ENCODE data around the gene TMEM127.
A peak's percentile ranks its signal among the peaks of the same experiment; 100 is the strongest.
"Not testable (repeated sequence)": the region's sequence is repeated elsewhere in the genome, so short reads cannot be mapped to it uniquely, and the experiment has no call there.

Gene TMEM127, protein sequence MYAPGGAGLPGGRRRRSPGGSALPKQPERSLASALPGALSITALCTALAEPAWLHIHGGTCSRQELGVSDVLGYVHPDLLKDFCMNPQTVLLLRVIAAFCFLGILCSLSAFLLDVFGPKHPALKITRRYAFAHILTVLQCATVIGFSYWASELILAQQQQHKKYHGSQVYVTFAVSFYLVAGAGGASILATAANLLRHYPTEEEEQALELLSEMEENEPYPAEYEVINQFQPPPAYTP

DNA sequence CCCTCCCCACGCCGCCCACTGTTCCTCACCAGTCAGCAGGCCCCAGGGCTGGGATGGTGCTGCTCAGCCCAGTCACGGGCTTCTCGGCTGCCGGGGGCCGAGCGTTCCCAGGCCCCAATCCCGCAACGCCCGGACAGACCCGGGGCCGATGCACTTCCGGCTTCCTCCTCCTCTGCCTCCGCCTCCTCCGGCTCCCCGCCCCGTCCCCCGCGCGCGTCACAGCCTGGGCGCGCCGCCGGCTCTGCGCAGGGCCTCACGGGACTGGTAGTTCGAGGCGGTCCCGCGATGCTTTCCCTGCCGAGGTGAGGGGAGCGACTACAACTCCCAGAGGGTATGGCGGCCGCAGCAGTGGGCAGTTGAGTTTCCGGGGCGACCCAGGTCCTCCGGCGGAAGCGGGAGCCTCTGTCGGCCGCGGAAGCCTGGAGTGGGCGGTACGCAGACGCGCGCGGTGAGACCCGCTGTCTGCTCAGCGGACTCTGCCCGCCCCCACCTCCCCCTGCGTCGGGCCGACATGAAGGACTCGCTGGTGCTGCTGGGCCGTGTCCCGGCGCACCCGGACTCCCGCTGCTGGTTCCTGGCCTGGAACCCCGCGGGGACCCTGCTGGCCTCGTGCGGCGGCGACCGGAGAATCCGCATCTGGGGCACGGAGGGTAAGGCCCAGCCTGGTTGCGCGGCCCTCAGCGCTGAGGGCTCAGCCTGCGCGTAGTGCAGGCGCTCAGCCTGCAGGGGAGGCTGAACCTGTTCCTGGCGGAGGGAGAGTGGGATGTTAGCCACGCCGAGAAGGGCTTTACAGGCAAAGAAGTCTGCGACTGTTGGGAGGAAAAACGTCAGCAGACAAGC lies at the start of gene TMEM127, which contains the start of gene CIAO1:
TMEM127 (minus strand) TSS at position 158 of the 840 bp plus-strand sequence. CDS start 616 bp downstream, outside the sequence.
CIAO1 (plus strand) TSS at position 386 of the 840 bp plus-strand sequence; CDS start at position 512, 126 bp downstream.
- DNase-seq: peak; percentile 98

DNA sequence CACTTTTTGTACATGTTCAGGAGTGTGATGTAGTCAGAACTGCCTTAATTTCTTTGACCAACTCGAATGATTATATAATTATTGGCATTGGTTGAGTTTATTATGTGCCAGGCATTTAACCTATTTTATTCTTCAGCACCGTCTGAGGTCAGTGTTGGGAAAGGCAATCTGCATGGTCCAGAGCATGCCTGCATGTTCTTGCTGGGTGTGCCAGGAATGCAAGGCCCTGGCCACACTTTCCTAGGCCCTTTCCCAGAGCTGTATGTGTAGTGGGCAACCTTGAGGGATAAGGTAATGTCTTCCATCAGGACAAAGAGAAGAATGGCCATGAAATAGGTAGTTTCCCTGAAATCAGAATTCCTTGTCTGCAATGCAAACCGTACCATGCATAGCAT lies 49.2 kb upstream of the TMEM127 start:
- DNase-seq: no peak

DNA sequence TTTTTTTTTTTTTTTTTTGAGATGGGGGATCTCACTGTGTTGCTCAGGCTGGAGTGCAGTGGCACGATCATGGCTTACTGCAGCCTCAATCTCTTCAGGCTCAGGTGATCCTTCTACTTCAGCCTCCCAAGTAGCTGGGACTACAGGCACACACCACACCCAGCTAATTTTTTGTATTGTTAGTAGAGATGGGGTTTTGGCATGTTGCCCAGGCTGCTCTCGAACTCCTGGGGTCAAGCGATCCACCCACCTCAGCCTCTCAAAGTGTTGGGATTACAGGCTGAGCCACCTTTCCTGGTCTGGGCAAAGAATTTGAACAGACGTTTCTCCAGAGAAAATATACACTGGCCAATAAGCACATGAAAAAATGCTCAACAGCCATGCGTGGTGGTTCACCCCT lies 42.5 kb upstream of the TMEM127 start:
- DNase-seq: no peak

DNA sequence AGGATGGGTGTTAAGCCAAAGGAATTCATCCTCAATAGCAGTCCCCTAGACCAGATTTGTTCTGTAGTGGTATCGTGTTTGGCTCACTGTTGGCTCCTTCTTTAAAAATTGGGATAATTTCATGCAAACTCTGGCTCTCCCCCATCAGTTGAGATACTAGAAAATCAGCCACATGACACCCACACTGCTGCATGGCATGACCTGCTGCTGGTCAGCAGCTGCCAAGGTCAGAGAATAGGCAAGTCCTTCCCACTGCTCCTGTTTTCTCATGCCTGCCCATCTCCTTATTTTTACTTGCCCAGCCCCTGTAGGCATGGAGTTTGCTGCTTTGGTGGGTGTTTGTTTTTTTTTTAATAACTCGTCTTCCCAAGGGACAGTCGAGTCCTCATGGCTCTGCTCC lies 40.6 kb upstream of the TMEM127 start:
- DNase-seq: no peak

DNA sequence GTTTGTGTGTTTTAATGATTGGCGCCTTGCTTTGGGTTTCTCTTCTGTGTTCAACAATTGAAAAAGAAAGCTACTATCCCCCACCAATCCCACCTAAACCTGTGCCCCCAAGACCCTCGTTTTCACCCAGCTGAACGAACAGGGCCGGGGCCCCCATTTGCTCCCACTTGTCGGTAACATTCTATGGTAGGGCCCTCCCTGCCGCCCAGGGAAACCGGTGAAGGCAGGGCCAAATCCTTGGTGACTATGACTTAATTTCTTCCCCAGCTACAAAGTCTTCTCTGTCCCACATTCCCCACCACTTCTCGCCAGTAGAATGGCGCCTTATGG lies 40.1 kb upstream of the TMEM127 start:
- no peak for DNase-seq

DNA sequence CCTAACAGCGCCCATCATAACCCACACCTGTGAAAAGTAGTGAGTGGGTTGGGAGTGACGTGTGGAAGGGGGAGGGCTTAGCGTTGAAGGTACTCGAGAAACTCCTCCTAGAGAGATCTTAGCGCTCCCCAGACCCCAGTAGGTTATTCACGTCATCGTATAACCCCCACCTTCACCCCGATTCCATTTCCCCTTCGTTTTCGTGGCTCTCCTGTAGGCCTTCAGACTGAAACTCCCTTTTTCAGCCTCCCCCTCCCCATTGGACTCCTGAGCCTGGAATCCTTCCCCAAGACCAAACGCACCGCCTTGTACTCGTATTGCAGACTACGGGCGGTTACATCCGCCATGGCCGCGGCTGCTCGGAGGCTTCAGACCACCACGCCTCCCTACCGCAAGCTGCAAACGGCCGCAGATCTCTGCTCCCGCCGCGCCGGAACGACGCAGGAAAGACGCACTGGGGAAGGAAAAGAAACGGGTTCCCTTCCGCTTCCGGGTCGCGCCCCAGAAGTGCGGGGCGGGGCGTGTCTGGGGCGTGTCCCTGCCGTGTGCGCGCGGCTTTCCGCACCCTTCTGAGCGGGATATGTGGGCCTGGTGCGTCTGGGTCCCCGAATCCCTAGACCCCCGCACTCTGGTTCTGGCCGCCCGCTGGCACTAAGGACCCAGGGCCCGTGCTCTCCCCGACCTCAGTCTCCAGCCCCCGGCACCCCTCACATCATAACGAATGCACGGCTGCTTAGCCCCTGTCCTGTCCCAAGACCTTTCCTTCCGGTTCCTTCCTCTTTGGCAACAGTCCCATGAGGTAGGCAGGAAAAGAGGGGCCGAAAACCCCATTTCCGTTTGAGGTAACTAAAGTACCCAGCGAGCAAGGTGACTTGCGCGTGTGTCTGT lies 39.5 kb upstream of the TMEM127 start, which contains the start of gene SNRNP200:
SNRNP200 (minus strand) TSS at position 456 of the 888 bp plus-strand sequence; CDS start at position 347, 109 bp downstream.
- DNase-seq: peak; percentile 86

DNA sequence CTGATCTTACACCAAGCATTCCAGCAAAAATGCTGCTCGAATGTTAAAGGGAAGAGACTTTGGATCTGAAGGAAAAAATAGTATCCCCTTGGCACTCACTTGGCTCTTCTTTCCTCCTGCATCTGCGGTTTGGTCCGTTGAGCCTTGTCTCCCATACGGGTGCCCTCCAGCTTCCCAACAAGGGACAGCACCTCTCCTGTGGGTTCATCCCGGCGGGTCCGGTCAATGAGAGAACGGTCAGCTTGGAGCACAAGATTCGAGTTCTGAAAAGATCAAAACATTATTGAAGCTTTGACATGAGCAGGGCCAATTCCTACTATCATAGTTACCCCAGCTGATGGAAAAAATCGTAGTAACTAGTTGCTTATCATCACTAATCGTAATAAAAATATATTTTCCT lies 38.8 kb upstream of the TMEM127 start:
- DNase-seq: no peak

DNA sequence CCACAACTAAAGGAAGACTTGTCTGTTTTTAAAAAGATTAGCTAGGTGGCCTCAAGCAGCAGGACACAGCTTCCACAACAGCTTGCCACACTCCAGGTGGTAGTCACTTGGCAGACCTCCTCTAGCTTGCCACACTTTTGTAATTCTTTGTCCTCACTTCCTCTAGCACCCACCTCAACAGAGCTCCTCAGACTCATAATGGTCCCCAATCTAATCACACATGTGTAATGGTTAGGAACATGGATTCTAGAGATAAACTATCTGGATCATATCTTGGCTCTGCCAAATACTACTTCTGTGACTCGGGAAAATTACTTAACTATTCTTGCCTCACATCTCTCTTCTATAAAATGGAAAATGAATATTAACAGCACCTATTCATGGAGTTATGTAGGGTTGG lies 36.1 kb upstream of the TMEM127 start:
- DNase-seq: no peak

DNA sequence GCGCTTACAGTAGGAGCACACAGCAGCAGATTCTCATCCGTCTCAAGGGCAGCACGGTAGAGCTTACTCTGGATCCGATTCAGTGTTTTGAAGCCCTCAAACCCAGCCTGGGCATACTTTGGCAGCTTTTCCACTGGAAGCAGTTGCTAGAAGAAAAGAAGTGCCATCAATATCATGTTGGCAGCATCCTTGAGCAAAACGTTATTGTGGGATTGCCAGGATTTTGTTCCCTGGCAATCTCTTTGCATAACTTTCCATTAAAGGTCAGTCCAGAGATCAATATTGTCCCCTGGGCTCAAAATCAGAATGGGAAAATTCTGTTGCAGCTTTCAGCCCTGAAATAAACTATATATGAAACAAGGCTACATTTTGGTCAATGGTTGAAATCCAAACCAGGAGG lies 31.1 kb upstream of the TMEM127 start:
- DNase-seq: no peak

DNA sequence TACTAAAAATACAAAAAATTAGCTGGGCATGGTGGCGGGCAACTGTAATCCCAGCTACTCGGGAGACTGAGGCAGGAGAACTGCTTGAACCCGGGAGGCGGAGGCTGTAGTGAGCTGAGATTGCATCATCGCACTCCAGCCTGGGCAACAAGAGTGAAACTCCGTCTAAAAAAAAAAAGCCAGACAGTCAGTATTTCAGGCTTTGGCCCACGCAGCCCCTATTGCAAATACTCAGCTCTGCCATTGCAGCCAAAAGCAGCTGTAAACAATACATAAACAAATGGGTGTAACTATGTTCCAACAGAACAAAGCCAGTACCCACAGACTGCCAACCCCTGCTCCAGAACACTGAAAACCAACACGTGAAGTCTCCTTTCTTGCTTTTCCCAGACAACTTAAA lies 28.5 kb upstream of the TMEM127 start:
- DNase-seq: not testable (repeated sequence)

DNA sequence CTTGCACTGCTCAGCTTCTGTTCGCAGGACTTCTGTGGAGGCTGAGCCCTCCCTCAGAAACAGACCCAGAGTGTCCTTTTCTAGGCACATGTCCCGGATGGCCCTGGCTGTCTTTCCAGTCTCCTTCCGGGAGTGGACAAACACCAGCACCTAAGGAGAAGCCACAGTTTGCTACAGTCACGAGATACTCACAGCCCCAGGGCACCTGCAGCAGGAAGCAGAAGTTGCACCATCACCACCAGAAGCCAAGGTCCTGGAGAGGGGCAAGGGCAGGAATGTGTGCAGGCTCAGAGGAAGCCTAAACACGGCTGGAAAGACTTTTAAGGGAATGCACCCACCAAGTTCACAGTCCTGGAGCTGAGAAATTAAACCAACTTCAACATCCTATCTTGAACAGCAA lies 26.0 kb upstream of the TMEM127 start:
- DNase-seq: no peak

DNA sequence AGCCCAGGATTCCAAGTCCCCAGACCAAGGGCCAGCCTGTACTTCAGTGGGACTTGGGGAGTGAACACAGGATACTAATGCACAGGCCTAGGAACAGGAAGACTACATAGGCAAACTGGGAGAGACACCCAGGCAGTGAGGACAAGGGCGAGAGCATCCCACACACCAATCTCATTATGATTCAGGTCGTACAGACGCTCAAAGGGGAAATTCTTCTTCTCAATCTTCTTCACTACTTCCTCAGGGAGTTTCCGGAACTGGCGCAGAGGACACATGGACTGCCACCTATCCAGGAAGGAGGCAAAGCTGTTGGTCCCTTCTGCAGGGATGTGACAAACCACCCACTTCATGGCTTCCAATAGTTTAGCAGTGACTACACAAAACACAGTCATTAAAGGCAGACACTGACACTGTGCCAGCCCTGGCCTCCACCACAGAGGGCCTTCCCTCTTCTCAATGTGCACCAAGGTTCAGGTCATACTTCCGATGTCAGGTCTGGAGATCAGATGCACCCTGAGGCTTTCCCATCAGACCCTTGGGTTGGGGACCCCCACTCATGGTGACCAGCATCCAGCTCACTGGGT lies 21.6 kb upstream of the TMEM127 start:
- DNase-seq: no peak

DNA sequence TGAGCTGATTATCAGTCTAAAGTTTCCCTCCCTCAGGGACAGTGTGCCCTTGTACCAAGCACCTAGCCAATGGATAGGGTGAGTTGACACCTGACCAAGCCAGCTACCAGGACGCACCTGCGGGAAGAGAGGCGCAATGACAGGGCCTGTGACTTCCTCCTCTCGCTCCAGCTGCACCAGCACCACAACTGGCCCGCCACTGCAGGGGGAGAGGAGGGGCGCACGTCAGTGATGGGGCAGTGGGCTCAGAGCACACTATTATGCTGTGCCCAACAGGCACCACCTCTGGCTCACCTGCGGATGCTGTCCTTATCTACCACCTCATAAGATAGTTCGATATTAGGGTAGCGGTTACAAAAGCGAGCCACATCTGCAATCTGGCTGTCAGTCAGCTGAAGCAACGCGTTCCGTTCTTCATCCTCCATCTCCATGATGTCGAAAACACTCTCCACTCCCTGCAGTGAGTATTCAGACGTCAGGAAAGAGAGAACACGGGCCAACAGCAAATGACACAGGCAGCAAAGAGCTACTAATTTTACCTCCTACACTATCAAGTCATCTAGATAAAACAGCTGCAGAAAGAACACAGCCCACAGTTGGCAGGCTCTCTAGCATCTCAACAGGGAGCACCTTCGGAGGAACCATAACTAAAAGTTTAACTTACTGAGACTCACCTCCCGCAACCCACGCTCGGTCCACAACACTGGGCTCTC lies 11.1 kb upstream of the TMEM127 start:
- no peak for DNase-seq

DNA sequence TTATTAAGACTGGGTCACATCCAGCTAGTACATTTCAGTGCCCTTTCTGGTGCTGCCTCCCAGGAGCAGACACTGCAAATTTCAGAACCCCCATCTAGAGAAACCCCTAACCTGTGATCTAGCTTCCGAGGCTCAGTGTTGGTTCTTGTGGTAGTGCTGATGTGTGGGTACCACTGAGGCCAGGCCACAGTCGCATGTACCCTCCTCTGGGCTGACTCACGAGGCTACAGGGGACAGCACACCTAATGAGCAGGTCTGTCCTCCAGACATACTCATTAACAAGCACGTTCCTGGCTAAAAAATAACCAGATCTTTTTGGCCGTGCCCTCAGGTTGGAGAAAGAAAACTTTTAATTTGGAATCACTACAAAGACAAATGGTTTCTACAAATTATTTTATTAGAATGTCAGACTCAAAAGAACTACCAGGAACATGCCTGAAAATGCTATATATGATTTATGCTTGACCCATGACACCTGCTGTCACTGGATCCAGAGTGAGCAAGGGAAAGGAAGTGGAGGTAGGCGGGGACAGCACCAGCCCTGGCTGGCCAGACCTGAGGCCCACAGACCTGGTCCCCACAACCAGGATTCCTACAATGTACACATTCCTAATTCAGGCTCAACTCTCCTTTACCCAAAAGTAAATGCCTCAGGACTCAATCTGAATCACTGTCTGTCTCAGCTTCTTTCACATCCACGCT lies 8.7 kb upstream of the TMEM127 start:
- DNase-seq: no peak

DNA sequence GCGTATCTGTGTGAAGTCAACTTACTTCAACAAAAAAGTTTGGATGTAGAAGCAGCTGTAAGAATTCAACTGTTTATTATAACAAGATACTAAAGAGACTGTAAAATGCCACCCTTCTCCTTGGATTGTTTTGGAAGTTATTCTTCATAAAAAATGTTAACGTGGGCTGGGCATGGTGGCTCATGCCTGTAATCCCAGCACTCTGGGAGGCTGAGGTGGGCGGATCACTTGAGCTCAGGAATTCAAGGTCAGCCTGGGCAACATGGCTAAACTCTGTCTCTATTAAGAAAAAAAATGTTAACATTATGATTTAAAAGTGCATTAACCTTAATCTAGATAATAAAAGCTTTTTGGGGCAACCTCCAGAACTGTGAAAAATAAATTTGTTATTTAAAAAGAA lies 8.0 kb upstream of the TMEM127 start:
- no peak for DNase-seq

DNA sequence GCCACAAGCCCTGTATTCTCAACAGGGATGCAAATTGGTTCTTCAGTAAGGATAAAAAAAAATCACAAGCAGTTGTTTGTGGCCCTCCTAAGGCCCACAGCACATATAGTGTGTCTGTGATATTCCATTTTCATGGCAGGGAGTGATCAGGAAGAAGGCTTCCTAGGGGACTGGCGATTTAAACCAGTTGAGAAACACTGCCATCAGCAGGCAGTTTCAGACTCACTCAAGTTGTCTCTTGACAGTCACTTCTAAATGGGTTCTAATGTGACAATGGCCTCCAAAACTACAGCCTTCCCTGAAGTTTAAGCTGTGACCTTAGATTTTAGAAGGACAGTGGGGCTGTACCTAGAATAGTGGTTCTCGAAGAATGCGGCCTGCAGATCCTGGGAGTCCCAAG lies 6.2 kb upstream of the TMEM127 start:
- DNase-seq: no peak

DNA sequence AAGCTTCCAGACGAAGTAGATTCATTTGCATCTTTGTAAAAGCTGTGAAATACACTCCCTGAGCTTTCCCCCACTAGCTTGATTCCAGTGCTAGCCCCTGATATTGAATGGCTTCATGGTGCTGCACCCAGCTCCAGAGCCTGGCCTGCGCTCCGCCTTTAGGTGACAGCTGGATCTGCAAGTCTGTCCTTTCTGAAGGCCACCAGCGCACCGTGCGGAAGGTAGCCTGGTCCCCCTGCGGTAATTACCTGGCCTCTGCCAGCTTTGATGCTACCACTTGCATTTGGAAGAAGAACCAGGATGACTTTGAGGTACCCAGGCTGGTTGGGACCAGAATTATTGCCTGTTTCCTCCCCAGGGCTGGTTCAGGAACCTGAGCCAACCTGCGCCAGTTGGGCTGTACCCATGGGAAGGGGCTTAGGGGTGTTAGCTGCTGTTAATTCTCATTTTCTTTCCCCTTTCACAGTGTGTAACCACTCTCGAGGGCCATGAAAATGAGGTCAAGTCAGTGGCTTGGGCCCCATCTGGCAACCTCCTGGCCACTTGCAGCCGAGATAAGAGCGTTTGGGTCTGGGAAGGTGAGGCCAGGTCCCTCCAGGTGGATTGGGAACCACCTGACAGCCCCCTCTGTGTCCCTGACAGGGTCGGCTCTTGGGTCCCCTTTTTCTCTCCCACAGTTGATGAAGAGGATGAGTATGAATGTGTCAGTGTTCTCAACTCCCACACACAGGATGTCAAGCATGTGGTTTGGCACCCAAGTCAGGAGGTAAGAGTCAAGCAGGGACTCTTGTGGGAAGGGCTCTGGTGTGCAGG lies 1.6 kb upstream of the TMEM127 start:
- no peak for DNase-seq

DNA sequence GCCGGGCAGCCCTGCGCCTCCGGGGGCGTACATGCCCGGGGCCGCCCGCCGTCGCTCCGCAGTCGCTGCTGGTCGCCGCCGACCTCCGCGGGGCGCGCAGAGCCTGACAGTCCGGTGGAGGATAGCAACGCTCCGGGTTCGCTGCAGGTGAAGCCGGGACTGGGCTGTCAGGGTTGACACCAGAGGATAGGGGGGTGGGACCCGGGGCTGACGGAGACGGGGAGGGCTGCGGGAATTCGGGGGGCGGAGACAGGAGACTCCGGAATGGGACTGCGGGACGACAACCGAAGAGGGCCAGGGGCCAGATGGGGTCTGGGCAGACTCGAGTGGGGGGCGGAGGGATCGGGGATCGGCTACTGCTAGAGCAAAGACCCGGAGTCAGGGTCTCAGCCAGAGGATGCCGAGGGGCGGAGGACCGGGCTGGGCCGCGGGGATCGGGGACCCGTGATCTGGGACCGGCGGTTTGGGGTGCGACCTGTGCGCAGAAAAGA lies 403 bp downstream of the TMEM127 start:
- DNase-seq: no peak

DNA sequence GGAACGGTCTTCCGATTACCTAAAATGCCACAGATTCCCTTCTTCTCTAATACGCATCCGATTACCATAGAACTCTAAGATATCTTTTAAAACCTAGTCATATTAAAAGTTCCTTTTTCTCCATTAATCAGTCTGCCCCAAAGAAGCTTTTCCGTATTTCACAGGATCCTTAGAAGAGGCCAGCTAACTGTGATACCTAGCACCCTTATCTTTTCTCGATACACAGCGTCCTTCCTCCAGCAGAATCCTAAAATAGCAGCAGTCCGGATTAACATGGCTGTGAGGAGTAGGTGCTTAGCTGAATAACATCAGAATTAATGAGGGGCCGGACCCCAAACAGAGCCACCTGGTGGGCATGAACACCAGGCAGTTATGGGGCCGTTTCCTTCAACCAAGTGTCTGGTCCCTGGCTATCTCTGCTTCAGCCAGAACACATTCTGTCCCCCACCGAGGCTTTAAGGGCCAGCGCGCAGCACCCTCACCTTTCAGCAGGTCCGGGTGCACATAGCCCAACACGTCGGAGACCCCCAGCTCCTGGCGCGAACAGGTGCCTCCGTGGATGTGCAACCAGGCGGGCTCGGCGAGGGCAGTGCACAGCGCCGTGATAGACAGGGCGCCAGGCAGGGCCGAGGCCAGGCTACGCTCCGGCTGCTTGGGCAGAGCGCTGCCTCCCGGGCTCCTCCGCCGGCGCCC lies 995 bp downstream of the TMEM127 start:
- no peak for DNase-seq

DNA sequence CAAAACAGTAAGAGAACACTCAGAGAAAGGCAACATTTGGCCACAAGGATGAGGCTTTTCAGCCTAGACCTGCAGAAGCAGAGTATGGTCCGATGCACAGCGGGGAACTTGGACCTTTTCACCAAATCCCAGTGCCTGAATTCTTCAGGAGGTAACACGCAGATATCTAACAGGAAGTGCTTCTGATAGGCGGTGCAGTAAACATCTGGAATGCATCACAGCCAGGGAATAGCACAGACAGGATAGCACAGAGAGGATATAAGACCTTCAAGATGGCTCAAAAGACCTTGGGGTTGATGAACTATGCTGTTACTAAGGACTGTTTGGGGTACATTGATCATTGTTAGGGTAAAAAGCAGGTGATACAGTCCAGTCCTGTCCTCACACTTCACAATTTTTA lies 1.7 kb downstream of the TMEM127 start:
- DNase-seq: no peak

All from NK-92 treated with Interleukin-12 subunit alpha and Interleukin-12 subunit beta, amount 100 ng/mL, for 24 hours (cell line).